Measurements from ENCODE around the gene TBCA.
"Not testable (repeated sequence)": the region's sequence is repeated elsewhere in the genome, so short reads cannot be mapped to it uniquely, and the experiment has no call there.

The TBCA gene

GRCh38 chr5:77772729-77773128 is 3.4 kb downstream of the TBCA start:
- DNase-seq = no peak

- peak in 1 of 5 donors; percentile 11 for DNase-seq
These were observed 4.7 kb downstream of the TBCA start for GRCh38 chr5:77771452-77771851.

GRCh38 chr5:77770293-77771005 is 5.7 kb downstream of the TBCA start:
- DNase-seq = no peak

GRCh38 chr5:77768978-77769377 is 7.2 kb downstream of the TBCA start:
- DNase-seq = no peak

GRCh38 chr5:77767301-77767700 is 8.8 kb downstream of the TBCA start:
- DNase-seq = no peak

- DNase-seq = no peak
These were observed 14.5 kb downstream of the TBCA start for GRCh38 chr5:77761606-77762005.

- no peak for DNase-seq
These were observed 17.8 kb downstream of the TBCA start for GRCh38 chr5:77758141-77758938.

- DNase-seq = no peak
These were observed 24.7 kb downstream of the TBCA start for GRCh38 chr5:77751328-77752023.

GRCh38 chr5:77750928-77751327 is 25.2 kb downstream of the TBCA start:
- not testable (repeated sequence) for DNase-seq

GRCh38 chr5:77748160-77748559 is 28.0 kb downstream of the TBCA start:
- DNase-seq = no peak

- no peak for DNase-seq
These were observed 32.0 kb downstream of the TBCA start for GRCh38 chr5:77744116-77744515.

- no peak for DNase-seq
These were observed 33.0 kb downstream of the TBCA start for GRCh38 chr5:77743181-77743580.

GRCh38 chr5:77741608-77742007 is 34.5 kb downstream of the TBCA start:
- no peak for DNase-seq

GRCh38 chr5:77734885-77735284 is 41.3 kb downstream of the TBCA start:
- no peak for DNase-seq

- DNase-seq = no peak
These were observed 43.0 kb downstream of the TBCA start for GRCh38 chr5:77733130-77733529.

GRCh38 chr5:77727190-77727589 is 48.9 kb downstream of the TBCA start:
- DNase-seq = no peak

GRCh38 chr5:77725616-77726015 is 50.5 kb downstream of the TBCA start:
- no peak for DNase-seq

- no peak for DNase-seq
These were observed 51.2 kb downstream of the TBCA start for GRCh38 chr5:77724934-77725333.

- peak in 1 of 5 donors; percentile 53 for DNase-seq
These were observed 56.3 kb downstream of the TBCA start for GRCh38 chr5:77719666-77720363.

GRCh38 chr5:77718934-77719610 is 57.1 kb downstream of the TBCA start:
- DNase-seq = peak in 1 of 5 donors; percentile 64

GRCh38 chr5:77709993-77710685 is 66.0 kb downstream of the TBCA start:
- no peak for DNase-seq

- DNase-seq = no peak
These were observed 66.8 kb downstream of the TBCA start for GRCh38 chr5:77709340-77709739.
